GM23248 (cell line): ENCODE results near the gene HSFX3. TPM values are rescaled to one million over a fixed set of nuclear protein-coding genes. Genes with fewer than 3 reads are reported as not detected.
A peak's percentile ranks its signal among the peaks of the same experiment; 100 is the strongest.
"Not testable (repeated sequence)": the region's sequence is repeated elsewhere in the genome, so short reads cannot be mapped to it uniquely, and the experiment has no call there.

Experiments
- DNase-seq: peaks from one replicate; pipeline ENCODE4 v3.0.0-alpha.2; 2015
- H2AFZ ChIP-seq: fragments of 200-600 bp; sonication (generic); 2 replicates; pipeline ENCODE4 v1.6.1; 2016; ENCODE audit warnings: antibody characterized with exemption
- H3F3A ChIP-seq: fragments of 200-600 bp; sonication (generic); 2 replicates; pipeline ENCODE4 v1.6.1; 2016; ENCODE audit warnings: mild to moderate bottlenecking, antibody characterized with exemption, mixed run types; ENCODE audit not compliant: insufficient read depth
- H3K27ac ChIP-seq: fragments of 200-600 bp; sonication (generic); 2 replicates; pipeline ENCODE4 v1.5.1; 2016; ENCODE audit warnings: mild to moderate bottlenecking
- H3K27me3 ChIP-seq: fragments of 200-600 bp; sonication (generic); replicated peaks from 2 replicates; pipeline ENCODE4 v1.6.1; 2016; ENCODE audit warnings: mild to moderate bottlenecking; ENCODE audit not compliant: insufficient read depth
- H3K36me3 ChIP-seq: fragments of 200-600 bp; sonication (generic); 2 replicates; pipeline ENCODE4 v1.6.1; 2016; ENCODE audit warnings: low read depth, mild to moderate bottlenecking
- H3K4me1 ChIP-seq: fragments of 200-600 bp; sonication (generic); 2 replicates; pipeline ENCODE4 v1.6.1; 2016; ENCODE audit warnings: mild to moderate bottlenecking; ENCODE audit not compliant: insufficient read depth
- H3K4me2 ChIP-seq: fragments of 200-600 bp; sonication (generic); one replicate; pipeline ENCODE4 v1.6.1; 2016; ENCODE audit warnings: mild to moderate bottlenecking; ENCODE audit not compliant: unreplicated experiment
- H3K4me3 ChIP-seq: fragments of 200-600 bp; sonication (generic); 2 replicates; pipeline ENCODE4 v1.5.1; 2016; ENCODE audit warnings: mild to moderate bottlenecking
- H3K79me2 ChIP-seq: fragments of 200-600 bp; sonication (generic); 2 replicates; pipeline ENCODE4 v1.6.1; 2016; ENCODE audit warnings: mild to moderate bottlenecking; ENCODE audit not compliant: insufficient read depth
- H3K9ac ChIP-seq: fragments of 200-600 bp; sonication (generic); 2 replicates; pipeline ENCODE4 v1.6.1; 2016; ENCODE audit warnings: mild to moderate bottlenecking
- H3K9me2 ChIP-seq: fragments of 200-600 bp; sonication (generic); 2 replicates; pipeline ENCODE4 v1.6.1; 2016; ENCODE audit warnings: mixed run types, mild to moderate bottlenecking, moderate library complexity; ENCODE audit not compliant: insufficient read depth
- H3K9me3 ChIP-seq: fragments of 200-600 bp; sonication (generic); one replicate; pipeline ENCODE4 v1.6.1; 2017; ENCODE audit warnings: low read depth
- H4K20me1 ChIP-seq: fragments of 200-600 bp; sonication (generic); 2 replicates; pipeline ENCODE4 v1.6.0; 2016; ENCODE audit not compliant: insufficient read depth
- EZH2 ChIP-seq: fragments of 200-600 bp; sonication (generic); IDR thresholded peaks from 2 replicates; pipeline ENCODE4 v1.6.1; 2018; ENCODE audit warnings: antibody characterized with exemption, mild to moderate bottlenecking; ENCODE audit not compliant: insufficient read depth, poor library complexity, severe bottlenecking
- EZH2phosphoT487 ChIP-seq: fragments of 200-600 bp; sonication (generic); IDR thresholded peaks from 2 replicates; pipeline ENCODE4 v1.6.1; 2018; ENCODE audit warnings: antibody characterized with exemption, moderate library complexity, mild to moderate bottlenecking, low read depth; ENCODE audit not compliant: insufficient read depth
- WGBS, 2 experiments: methylation state at CpG; one replicate each; pipeline ENCODE4 v1.1.6; 2015 to 2017; ENCODE audit warnings: low lambda C conversion rate in 2 of 2, low coverage in 1 of 2; ENCODE audit errors: missing lambda C conversion rate in 2 of 2; 5-methylcytosine and 5-hydroxymethylcytosine counted together
- in situ Hi-C: fragments of 300-500 bp; cut with MboI; formaldehyde crosslinking; loops from 2 replicates; pipeline ENCODE4 v1.15.0; 2020
- polyA plus RNA-seq: library from polyadenylated mRNA; unstranded; fragments of >200 nt; fragmentation: Nextera tagmentation; extraction: Ambion mirVana; gene quantifications from 2 replicates; pipeline ENCODE4 v1.2.1, GENCODE V29; 2016
- total RNA-seq: library from RNA; depleted of rRNA; stranded (reverse); fragments of >200 nt; shearing (Covaris generic); gene quantifications from 2 replicates; pipeline ENCODE4 v1.2.3, GENCODE V29; 2014

Gene HSFX3
- total and polyA plus RNA-seq, 2 experiments from 2014 or later, result not detected

DNA sequence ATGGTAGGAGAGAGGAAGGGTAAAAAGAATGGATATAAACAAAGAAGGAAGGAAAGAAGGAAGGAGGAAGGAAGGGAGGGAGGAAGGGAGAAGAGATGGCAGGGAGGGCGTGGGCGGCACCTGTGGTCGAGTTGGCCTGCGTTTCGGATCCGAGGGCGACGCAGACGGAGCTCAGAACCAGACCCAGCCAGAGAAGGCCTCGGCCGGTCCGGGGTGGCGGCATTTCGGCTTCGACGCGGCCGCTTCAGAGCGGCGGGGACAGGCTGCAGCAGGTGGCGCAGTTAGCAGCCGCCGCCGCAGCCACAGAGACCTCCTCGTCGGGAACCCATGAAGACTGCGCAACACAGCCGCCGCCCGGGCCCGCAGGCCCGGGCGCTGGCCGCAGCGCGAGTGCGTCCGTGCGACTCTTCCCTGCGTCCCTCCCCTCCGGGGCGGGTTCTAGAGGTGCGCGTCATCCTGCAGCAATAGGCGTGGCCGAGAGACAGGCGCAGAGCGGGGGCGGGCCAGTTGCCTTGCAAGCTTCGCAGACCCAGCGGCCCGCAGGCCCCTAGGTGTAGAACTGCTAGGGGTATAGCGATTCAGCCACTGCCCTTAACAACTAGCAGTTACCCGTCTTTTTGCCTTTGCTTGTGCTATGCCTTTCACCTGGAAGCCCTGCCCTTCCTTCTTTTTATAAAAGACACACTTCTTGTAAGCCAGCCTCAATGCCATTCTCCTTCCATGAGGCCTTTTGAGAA lies 44.6 kb downstream of the HSFX3 start, which contains the start of gene IDS:
TSS of gene IDS (minus strand) at position 392 of the 737 bp plus-strand sequence. CDS start at position 223, 169 bp downstream.
- Histone ChIP-seq H4K20me1 (no peaks in the 10 kb centered on the region), H3K27me3 (no peaks in the 10 kb centered on the region), H3K4me1 (no peaks in the 10 kb centered on the region), H3F3A (no peaks in the 10 kb centered on the region), H2AFZ (0 out of 2 replicates have a peak within 1 kb of the TSS, but pooled peaks have one; percentile 39), H3K27ac (peak within 1 kb of the TSS; percentile 93), H3K9ac (peak within 1 kb of the TSS; percentile 96), H3K36me3 (peaks cover 7% of the 10 kb centered on the region; the same call in 1 of the 2 replicates), H3K4me3 (peak within 1 kb of the TSS; percentile 81), H3K4me2 (peak within 1 kb of the TSS; percentile 80), H3K9me2 (no peaks in the 10 kb centered on the region), H3K79me2 (peaks cover 9% of the 10 kb centered on the region), H3K9me3 (no peaks in the 10 kb centered on the region)
- peak; percentile 95 for DNase-seq
- in situ Hi-C loops, result no loop called here
- WGBS, 2 experiments, result 1 to 5% methylated on average over 4 to 33 of the region's 54 CpGs
- TF ChIP-seq EZH2 (no peak), EZH2phosphoT487 (no peak)

DNA sequence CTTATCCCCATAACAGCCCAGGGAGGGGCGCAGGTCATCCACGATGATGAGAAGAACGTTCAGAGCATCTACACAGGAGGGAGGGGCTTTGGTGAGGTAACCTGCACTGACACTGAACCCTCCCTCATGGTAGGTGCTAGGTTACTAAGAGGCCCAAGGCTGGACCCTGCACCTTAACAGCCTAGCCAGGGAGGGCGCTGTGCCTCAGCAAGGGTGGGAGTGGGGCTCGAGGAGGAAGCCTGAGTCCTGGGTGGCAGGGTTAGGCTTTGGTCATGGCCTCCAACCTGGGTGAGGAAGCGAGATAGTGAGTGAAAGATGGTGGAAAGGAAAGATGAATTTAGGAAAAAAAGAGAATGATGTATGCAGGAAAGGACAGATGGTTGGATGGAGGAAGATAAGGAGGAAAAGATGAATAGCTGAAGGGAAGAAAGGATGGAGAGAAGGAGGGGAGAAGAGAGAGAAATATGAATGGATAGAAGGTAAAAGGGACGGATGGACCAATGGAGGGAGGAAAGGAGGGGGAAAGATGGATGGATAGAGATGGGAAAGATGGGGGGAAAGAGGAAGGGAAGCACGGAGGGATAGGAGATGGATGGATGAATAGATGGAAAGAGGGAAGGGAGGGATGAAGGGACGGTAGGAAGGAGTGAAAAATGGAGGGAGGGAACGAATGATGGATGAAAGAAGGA lies 45.4 kb downstream of the HSFX3 start:
- no peak overlapping the region for H2AFZ ChIP-seq
- H3K4me2 ChIP-seq, result peak overlapping the region; percentile 80
- peak overlapping the region; percentile 93 for H3K27ac ChIP-seq
- no peaks in the 10 kb centered on the region for H3K4me1 ChIP-seq
- H4K20me1 ChIP-seq, result no peaks in the 10 kb centered on the region
- H3K9me2 ChIP-seq, result no peaks in the 10 kb centered on the region
- H3F3A ChIP-seq, result no peaks in the 10 kb centered on the region
- H3K36me3 ChIP-seq, result peaks cover 7% of the 10 kb centered on the region; the same call in 1 of the 2 replicates
- WGBS, 2 experiments, result 39 to 47% methylated on average over 5 to 10 of the region's 10 CpGs
- H3K4me3 ChIP-seq, result peak overlapping the region; percentile 81
- H3K27me3 ChIP-seq, result no peaks in the 10 kb centered on the region
- peaks cover 9% of the 10 kb centered on the region for H3K79me2 ChIP-seq
- peak; percentile 59 for DNase-seq
- TF ChIP-seq EZH2 (no peak), EZH2phosphoT487 (no peak)
- H3K9ac ChIP-seq, result peak overlapping the region; percentile 96
- in situ Hi-C loops, result no loop called here
- H3K9me3 ChIP-seq, result no peaks in the 10 kb centered on the region

DNA sequence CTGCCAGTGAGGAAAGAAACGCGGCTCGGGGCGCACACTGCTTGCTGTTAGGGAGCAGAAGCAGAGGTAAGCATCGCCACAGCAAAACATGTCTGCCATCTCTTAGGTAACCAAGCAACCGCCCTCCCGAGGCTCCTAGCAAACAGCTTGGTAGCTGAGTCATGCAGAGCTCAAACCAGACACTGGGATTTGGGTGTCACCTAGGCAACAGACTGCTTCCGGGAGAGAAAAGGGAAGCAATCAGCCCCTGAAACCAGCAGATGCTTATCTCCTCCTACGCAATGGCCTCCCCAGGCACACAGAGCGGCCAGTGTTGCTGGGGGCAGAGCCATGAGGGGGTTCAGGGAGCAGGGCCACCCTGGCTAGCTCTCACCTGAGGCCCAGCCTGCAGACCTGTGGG lies 46.3 kb downstream of the HSFX3 start:
- Histone ChIP-seq H3K4me3 (peak overlapping the region; percentile 81; the same call in 1 of the 2 replicates), H3K9ac (peak overlapping the region; percentile 96; the same call in 1 of the 2 replicates), H3K27ac (peak overlapping the region; percentile 93)
- H3K4me2 ChIP-seq, in situ Hi-C loops, H3K36me3 ChIP-seq, H3K9me2 ChIP-seq, H3K4me1 ChIP-seq, H3K9me3 ChIP-seq, H3F3A ChIP-seq, H3K79me2 ChIP-seq, H3K27me3 ChIP-seq, H4K20me1 ChIP-seq, H2AFZ ChIP-seq: not testable (repeated sequence)
- 10% methylated on average over 2 of the region's 10 CpGs; no CpG with 5 or more reads in 1 of the 2 experiments for WGBS, 2 experiments
- DNase-seq, result peak; percentile 74

DNA sequence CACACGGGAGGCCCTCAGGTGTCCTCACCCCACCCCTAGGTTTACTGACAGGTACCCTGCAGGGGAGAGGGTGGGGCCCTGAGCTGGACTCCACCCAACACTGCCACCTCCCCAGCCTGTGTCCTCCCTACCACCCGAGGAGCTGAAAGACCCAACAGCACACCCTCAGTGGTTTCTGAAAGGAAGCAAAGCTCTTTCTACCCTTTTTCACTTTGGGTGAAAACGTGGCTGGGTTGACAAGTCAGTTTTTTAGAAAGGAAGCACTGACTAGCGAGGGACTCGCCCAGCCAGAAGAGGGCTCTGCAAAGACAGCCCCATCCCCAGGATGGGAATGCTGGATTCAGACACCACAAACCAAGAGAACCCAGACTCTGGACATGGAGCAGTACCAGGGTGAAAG lies 46.8 kb downstream of the HSFX3 start:
- H3K4me1 ChIP-seq, H2AFZ ChIP-seq, DNase-seq, in situ Hi-C loops, H3K4me2 ChIP-seq, H4K20me1 ChIP-seq, H3K9me3 ChIP-seq, H3K79me2 ChIP-seq, H3K9me2 ChIP-seq, H3K4me3 ChIP-seq, H3K27me3 ChIP-seq: not testable (repeated sequence)
- Histone ChIP-seq H3K36me3 (peaks cover 13% of the 10 kb centered on the region; the same call in 1 of the 2 replicates), H3F3A (peaks cover 11% of the 10 kb centered on the region), H3K27ac (peak overlapping the region; percentile 93), H3K9ac (peak overlapping the region; percentile 33; the same call in 1 of the 2 replicates)
- WGBS, 2 experiments, result 47 to 64% methylated on average over 3 of the region's 5 CpGs
